CD4-positive, alpha-beta T cell treated with Interleukin-4 for 1 hour (primary cell): ENCODE data around the gene CDCA7.
A peak's percentile ranks its signal among the peaks of the same experiment; 100 is the strongest.
"Not testable (repeated sequence)": the region's sequence is repeated elsewhere in the genome, so short reads cannot be mapped to it uniquely, and the experiment has no call there.

Experiments used
- DNase-seq, 2 donors: peaks; one replicate each; pipeline ENCODE4 v3.0.0-alpha.2; 2020 to 2022

CDCA7 gene

GRCh38 chr2:173370198-173370597, 15.5 kb downstream of the CDCA7 start:
- DNase-seq: peak in 1 of 2 donors; percentile 39

GRCh38 chr2:173371023-173371422, 16.4 kb downstream of the CDCA7 start:
- DNase-seq: no peak

DNA sequence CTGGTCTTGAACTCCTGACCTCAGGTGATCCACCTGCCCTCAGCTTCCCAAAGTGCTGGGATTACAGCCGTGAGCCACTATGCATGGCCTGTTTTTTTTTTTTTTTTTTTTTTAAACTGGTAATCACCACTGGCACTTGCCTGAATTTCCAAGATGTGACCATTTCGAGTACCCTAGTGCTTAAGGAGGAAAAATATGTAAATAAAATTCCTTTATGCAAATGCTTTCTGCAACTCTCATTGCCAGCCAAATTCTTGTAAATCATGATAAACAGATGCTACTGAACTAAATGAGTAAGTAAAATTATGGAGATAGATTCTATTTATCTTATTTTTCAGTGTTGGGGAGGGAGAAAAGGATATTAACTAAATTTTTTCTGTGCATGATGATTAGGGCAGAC, 18.6 kb downstream of the CDCA7 start:
- no peak for DNase-seq

- no peak for DNase-seq
Measured at GRCh38 chr2:173374634-173375033, 20.0 kb downstream of the CDCA7 start.

DNA sequence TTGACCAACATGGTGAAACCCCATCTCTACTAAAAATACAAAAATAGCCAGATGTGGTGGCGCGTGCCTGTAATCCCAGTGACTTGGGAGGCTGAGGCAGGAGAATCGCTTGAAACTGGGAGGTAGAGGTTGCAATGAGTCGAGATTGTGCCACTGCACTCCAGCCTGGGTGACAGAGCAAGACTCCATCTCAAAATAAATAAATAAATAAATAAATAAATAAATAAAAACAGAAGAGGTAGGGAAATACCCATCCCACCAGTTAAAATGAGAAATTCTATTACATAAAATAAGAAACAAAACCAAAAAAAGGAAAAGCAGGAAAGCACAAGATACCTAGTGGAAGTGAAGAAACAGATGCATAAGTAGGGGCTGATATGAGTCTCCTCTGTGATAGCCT, 30.9 kb downstream of the CDCA7 start:
- DNase-seq: not testable (repeated sequence)

DNA sequence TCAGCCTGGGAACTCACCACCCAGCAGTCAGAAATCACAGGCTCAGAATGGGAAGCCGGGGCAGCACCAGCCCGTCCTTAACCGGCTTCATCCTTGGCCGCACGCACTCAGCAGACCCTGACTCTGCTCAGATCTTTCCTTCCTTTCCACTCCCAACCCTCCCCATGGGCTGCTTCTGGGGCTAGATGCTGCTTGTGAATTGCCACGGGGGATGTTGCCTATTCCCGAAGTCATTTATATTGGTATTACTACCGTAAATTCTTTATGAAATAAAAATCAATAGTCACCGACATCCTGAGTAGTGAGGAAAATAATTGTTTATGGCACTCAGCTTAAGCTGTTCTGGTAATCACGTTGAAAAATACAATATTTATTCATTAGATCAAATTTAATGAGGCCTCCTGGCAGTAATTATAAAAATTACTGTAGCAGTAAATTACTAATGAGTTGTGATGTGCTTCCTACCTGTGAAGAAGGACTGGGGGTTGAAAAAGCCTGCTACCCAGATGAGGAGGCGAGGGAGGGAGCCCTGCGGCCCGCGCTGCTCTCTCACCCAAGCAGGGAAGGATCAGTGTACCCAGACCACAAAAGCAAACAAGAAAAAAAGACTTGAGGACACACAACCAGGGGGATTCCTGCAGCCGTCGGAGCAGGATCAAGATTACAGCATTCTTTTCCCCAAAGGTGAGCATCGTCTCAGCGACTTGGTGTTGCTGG, 31.5 kb downstream of the CDCA7 start:
- DNase-seq: no peak

DNA sequence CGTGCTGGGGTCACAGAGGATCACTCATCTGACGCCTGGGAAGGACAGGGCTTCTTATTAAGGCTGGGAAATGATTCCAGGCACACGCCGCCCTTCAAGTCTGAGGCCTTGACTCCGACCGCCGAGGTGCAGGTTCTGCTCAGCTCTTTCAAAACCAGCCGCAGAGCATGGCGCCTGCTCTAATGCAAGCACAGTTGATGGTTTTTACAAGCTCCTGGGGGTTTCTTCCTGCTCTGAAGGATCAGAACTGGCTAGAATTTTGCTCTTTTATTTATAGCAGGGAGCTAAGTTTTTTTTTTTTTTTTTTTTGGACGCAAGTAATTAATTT, 32.0 kb downstream of the CDCA7 start:
- DNase-seq: no peak

- DNase-seq: no peak
Measured at GRCh38 chr2:173387079-173387478, 32.4 kb downstream of the CDCA7 start.

DNA sequence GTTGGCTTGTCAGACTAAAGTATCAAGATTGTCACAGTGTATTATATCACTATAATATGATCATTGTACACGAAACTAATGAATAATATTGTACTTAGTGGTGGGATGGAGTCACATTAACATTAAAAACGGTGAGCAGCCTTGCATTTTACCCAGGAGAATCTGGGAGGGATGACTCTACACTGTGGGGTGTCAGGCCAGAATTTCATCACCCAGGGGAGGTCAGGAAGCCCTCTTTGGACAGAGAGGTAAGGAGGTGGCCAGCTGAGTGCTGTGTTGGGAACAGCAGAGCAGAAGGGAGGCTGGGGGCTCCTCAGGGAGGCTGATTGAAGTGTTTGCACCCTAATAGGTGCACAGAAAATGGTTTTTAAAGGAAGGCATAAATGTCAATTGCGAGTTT, 33.0 kb downstream of the CDCA7 start:
- DNase-seq: no peak

DNA sequence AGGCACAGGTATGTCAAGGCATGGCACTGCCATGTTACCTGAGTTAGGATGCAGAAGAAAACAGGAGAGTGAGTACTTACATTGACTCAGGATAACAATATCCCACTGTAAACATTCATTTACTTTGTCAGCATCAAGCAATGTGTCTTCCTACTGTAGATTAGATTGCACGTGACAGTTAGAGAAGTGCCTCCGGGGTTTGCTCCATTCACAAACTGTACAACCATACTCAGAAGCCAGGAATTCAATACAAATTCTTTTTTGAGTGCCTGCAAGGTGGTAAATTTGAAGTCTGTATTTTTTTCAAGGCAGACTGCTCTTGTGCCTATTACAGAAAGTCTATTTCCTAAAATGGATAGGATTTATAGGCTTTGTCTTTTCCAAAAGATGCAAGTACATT, 34.1 kb downstream of the CDCA7 start:
- DNase-seq: no peak

DNA sequence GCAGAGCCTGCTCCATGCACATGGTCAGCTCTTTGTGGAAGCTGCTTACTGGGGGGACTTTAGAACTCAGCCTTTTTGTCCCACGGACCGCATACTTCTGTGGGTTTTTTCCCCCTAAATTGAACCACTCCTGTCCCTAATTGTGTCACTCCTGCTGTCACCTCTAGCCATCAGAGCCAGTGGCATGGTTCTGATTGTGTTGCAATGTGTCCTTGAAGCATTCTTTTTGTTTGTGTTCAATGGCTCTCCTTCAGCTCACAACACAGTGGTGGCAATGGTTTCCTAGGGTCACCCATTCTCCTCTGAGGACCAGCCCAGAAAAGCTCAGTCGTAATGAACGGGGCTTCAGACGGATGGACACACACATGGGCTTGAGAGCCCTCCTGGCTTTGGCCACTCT, 35.4 kb downstream of the CDCA7 start:
- DNase-seq: no peak

GRCh38 chr2:173392731-173393130, 38.1 kb downstream of the CDCA7 start:
- no peak for DNase-seq

- DNase-seq: no peak
Measured at GRCh38 chr2:173393186-173393585, 38.5 kb downstream of the CDCA7 start.

DNA sequence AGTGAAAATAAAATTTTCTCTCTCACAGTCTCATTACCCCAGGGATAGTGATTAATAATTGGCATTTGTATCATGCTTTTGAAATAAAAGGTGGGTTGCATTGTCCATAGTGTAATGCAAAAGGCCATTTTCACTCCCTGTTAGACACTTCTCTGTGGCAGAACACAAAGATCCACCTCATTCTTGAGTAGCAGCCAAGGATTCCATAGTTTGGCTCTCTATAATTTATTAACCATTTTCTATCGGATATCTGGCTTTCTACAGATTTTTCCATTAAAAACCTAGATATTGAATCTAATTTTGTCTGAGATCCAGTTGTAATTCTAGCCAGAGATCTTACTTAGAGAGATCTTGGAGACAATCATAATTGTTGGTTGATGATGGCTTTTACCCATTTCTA, 39.0 kb downstream of the CDCA7 start:
- no peak for DNase-seq

- no peak for DNase-seq
Measured at GRCh38 chr2:173394091-173394974, 39.7 kb downstream of the CDCA7 start.

GRCh38 chr2:173395567-173396351, 41.1 kb downstream of the CDCA7 start:
- no peak for DNase-seq

- no peak for DNase-seq
Measured at GRCh38 chr2:173397539-173397938, 42.9 kb downstream of the CDCA7 start.

GRCh38 chr2:173399229-173399628, 44.6 kb downstream of the CDCA7 start:
- DNase-seq: no peak

DNA sequence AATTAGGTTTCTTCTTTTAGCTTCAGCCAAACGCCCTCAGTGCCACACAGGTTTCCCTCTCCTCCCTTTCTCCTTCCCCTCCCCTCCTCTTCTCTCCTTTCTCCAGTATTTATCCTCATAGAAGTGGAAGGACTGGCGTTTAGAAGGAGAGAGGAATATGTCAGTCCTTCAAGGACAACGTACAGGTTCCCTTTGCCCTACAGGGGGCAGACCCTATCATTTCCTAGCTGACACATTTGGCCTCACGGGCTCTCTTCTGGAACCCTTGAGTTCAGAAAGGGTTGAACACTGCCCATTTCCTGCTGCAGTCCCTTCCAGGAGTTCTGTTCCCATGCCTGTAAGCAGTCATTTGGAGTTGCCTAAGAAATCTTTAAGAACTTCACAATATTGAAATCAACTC, 46.1 kb downstream of the CDCA7 start:
- no peak for DNase-seq

DNA sequence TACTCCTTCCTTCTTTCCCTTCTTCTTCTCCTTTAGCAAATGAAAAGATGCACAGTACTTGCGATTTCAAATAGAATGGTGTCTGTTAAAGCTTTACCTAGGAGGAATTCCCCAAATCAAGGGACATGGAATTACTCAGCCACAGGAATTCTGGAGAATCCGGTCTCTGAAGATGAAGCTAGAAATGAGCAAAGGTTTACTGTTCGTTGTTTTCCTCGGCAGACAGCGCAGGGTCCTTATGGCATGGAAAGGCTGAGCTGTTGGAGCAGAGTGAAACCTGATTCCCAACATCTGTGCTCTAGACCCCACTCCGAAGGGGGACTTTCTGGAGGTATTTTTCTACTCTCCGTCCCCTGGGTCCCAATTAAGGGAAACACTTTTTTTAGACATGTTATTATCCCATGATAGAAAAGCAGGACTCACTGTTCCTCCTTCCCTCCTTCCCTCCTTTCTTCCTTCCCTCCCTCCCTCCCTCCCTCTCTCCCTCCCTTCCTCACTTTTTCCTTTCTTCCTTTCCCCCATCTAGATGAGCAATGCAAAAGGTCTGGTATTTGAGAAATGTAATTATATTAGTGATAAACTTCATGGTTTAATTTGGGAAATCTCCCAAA, 47.1 kb downstream of the CDCA7 start:
- no peak for DNase-seq

- peak; percentile 76 to 78 for DNase-seq
Measured at GRCh38 chr2:173402405-173402974, 47.8 kb downstream of the CDCA7 start.

GRCh38 chr2:173404841-173405750, 50.4 kb downstream of the CDCA7 start:
- no peak for DNase-seq
